ENCODE results near the gene COBLL1. TPM values are rescaled to one million over a fixed set of nuclear protein-coding genes. Genes with fewer than 3 reads are reported as not detected.

COBLL1 gene
- total RNA-seq, 1 donor from 2014 or later: 28.2 TPM

GRCh38 chr2:164746713-164747112 is 94.9 kb downstream of the COBLL1 start:
- DNase-seq (ENCODE audit: extremely low spot score, unreplicated experiment): no peak
- no peaks in the 10 kb centered on the region for H3K9me3 Mint-ChIP-seq
- peaks cover 3% of the 10 kb centered on the region for H3K36me3 Mint-ChIP-seq
- peaks cover 9% of the 10 kb centered on the region for H3K4me1 Mint-ChIP-seq (ENCODE audit: unreplicated experiment)
- H3K4me3 Mint-ChIP-seq: no peak overlapping the region
- no peak for TF ChIP-seq CTCF (conservative IDR thresholded peaks at IDR 0.05)
- peak overlapping the region; percentile 3 for H3K27ac Mint-ChIP-seq
- H3K27me3 Mint-ChIP-seq: no peaks in the 10 kb centered on the region

GRCh38 chr2:164745012-164745797 is 96.4 kb downstream of the COBLL1 start:
- Mint-ChIP-seq H3K27me3 (no peaks in the 10 kb centered on the region), H3K4me3 (no peak overlapping the region), H3K27ac (no peak overlapping the region), H3K4me1 (ENCODE audit: unreplicated experiment) (peaks cover 9% of the 10 kb centered on the region), H3K9me3 (no peaks in the 10 kb centered on the region), H3K36me3 (peaks cover 7% of the 10 kb centered on the region)
- no peak for DNase-seq (ENCODE audit: extremely low spot score, unreplicated experiment)
- no peak for TF ChIP-seq CTCF (conservative IDR thresholded peaks at IDR 0.05)

GRCh38 chr2:164742738-164743317 is 98.8 kb downstream of the COBLL1 start:
- Mint-ChIP-seq H3K27me3 (no peaks in the 10 kb centered on the region), H3K4me1 (ENCODE audit: unreplicated experiment) (peaks cover 10% of the 10 kb centered on the region), H3K27ac (no peak overlapping the region), H3K9me3 (no peaks in the 10 kb centered on the region), H3K36me3 (peaks cover 7% of the 10 kb centered on the region), H3K4me3 (no peak overlapping the region)
- DNase-seq (ENCODE audit: extremely low spot score, unreplicated experiment): no peak
- TF ChIP-seq CTCF (conservative IDR thresholded peaks at IDR 0.05): no peak

GRCh38 chr2:164739966-164740365 is 101.7 kb downstream of the COBLL1 start:
- no peak for TF ChIP-seq CTCF (conservative IDR thresholded peaks at IDR 0.05)
- H3K4me1 Mint-ChIP-seq (ENCODE audit: unreplicated experiment): peaks cover 9% of the 10 kb centered on the region
- H3K27ac Mint-ChIP-seq: no peak overlapping the region
- H3K36me3 Mint-ChIP-seq: peaks cover 7% of the 10 kb centered on the region
- no peaks in the 10 kb centered on the region for H3K27me3 Mint-ChIP-seq
- no peaks in the 10 kb centered on the region for H3K9me3 Mint-ChIP-seq
- DNase-seq (ENCODE audit: extremely low spot score, unreplicated experiment): no peak
- H3K4me3 Mint-ChIP-seq: no peak overlapping the region

- H3K9me3 Mint-ChIP-seq: no peaks in the 10 kb centered on the region
- no peak for DNase-seq (ENCODE audit: extremely low spot score, unreplicated experiment)
- H3K27me3 Mint-ChIP-seq: no peaks in the 10 kb centered on the region
- no peak overlapping the region for H3K4me3 Mint-ChIP-seq
- H3K27ac Mint-ChIP-seq: peak overlapping the region; percentile 48
- peaks cover 24% of the 10 kb centered on the region for H3K4me1 Mint-ChIP-seq (ENCODE audit: unreplicated experiment)
- H3K36me3 Mint-ChIP-seq: peaks cover 6% of the 10 kb centered on the region
- peak; percentile 91 for TF ChIP-seq CTCF (conservative IDR thresholded peaks at IDR 0.05)
Measured at GRCh38 chr2:164737612-164738081, 104.0 kb downstream of the COBLL1 start.
